Inflammatory macrophage treated with lipopolysaccharide for 4 hours (primary cell): ENCODE measurements around the gene PDZD8.
"Not testable (repeated sequence)": the region's sequence is repeated elsewhere in the genome, so short reads cannot be mapped to it uniquely, and the experiment has no call there.

ENCODE experiments used
- DNase-seq: peaks from one replicate; pipeline ENCODE4 v3.0.0-alpha.2; 2020

Gene PDZD8

DNA sequence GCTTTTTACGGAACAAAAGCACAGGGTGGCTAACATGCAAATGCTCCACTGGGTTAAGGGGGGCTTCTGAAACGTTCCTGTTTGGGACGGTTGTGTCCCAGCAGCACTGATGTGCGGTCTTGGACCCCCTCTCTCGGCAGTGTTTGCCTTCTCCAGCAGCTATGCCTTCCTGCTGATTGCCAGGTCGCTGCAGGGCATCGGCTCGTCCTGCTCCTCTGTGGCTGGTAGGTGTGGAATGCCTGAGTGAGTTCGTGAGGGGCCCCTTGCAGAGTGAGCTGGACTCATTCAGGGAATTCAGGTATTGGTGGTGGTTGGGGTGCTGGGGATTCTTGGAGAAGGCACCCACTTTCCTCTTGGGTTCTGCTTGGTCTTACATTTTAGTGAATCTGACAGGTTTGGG is 121.3 kb downstream of the PDZD8 start:
- DNase-seq = no peak

DNA sequence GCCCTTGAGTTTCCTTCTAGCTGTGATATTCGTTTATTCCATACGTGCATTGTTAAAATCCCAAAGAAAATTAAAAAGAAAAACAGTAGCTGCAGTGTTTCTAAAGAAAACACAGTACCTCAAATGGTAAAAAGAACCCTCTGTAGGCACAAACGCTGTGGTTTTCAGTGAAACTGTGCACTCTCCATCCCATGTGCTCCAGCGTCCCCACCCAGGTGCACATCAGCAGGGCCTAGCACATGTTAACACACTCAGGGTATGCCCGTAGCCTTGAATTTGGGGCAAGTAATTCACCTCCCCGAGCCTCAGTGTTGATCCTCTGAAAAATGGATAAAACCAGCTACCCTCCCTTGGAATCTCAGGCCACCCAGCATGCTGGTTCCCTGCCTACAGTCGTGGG is 124.8 kb downstream of the PDZD8 start:
- no peak for DNase-seq

DNA sequence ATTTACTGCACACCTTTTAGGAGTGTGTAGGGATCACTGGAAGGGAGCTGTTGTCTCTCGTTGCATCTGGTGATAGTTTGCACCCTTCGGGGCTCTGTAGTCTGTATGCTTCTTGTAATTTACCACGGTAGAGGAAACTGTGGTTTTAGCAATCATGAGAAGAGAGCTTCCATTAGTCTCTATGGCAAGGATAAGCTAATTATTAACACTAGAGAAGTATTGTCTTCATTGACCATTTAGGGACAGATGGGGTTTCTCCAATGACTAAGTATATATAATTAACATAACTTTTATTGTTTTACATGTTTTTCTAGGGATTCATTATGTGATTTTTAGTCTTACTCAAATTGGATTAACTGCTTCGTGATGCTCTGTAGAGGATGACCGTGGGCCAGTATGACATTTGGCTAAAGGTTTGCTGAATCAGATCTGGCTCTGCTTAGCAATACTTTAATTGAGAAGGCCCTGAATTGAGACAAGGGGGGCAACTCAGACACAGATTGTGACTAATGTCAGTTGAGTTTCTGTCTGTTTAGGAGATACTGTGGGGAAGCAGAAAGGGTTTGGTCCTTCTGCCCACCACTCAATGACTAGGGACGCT is 125.6 kb downstream of the PDZD8 start:
- no peak for DNase-seq

DNA sequence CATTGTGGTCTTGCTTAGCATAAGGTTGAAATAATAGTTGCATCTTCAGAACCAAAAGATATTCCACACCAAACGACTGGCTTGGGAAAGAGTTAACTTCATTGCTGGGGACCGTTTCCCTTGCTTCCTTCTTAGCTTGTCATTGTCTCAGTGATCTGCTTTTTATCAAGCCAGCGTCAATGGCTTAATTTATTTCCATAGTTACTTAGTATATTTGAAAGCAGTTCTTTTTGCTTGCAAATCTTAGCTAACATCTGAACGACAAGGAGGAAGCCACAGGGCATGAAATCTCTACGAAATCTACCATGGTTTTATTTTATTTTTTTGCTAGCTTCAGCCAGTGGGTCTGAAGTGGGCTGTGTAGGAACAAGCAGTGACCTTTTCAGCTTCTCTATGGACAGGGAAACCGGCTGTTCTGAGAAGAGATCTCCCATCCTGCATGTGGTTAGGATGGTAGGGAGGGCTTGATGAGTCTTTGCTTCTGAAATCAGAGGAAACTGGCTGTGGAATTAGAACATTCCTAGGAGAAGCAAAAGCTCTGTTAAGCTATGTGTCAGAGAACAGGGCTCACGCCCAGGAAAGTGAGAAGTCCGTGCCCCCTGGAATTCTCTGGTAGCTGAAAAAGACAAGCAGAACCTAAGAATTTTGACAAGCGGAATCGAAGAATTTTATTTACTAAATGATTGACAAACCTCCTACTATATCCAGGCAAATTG is 126.3 kb downstream of the PDZD8 start:
- DNase-seq = no peak

DNA sequence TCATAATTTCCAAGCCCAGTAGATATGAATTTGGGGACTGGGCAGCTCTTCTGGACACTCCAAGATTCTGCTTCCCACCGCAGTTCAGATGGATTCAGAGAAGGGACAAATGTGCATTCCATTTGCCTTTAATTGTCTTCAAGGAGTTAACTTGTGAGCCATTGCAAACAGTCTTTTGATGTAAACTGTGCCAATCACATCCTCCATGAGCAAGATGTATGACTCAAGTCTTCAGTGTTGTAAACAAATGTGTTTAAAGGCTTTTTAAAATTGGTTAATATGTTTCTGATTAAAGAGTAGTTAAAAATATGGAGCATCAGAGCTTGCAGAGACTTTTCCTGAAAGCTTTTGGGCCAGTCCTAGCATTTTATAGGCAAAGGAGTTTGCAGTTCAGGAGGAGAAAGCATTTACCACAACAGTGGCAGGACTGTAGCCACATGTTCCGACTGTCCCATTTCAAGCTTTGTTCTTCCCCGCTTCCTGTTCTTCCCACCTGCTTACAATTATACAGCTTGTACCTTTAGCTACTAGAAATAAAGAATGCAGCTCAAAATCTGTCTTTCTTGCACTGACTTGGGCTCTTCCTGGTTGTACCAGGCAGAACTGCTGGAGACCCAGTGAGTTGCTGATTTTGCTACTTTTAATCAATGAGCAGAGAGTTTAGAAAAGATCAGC is 128.1 kb downstream of the PDZD8 start:
- DNase-seq = no peak

DNA sequence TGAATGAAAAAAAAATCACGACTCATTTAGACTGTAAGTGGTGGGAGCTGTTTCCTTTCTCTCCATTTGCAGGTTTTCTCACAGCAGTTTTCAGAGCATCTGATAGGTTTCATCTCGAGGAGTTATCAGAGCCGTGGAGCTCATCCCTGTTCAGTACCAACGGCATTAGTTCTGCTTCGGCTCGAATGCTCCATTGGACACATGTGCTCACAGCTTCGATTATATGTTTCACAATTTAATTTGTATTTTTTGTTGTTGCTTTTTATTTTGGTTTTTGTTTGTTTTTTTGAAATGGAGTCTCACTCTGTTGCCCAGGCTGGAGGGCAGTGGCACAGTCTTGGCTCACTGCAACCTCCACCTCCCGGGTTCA is 132.8 kb downstream of the PDZD8 start:
- DNase-seq = no peak

DNA sequence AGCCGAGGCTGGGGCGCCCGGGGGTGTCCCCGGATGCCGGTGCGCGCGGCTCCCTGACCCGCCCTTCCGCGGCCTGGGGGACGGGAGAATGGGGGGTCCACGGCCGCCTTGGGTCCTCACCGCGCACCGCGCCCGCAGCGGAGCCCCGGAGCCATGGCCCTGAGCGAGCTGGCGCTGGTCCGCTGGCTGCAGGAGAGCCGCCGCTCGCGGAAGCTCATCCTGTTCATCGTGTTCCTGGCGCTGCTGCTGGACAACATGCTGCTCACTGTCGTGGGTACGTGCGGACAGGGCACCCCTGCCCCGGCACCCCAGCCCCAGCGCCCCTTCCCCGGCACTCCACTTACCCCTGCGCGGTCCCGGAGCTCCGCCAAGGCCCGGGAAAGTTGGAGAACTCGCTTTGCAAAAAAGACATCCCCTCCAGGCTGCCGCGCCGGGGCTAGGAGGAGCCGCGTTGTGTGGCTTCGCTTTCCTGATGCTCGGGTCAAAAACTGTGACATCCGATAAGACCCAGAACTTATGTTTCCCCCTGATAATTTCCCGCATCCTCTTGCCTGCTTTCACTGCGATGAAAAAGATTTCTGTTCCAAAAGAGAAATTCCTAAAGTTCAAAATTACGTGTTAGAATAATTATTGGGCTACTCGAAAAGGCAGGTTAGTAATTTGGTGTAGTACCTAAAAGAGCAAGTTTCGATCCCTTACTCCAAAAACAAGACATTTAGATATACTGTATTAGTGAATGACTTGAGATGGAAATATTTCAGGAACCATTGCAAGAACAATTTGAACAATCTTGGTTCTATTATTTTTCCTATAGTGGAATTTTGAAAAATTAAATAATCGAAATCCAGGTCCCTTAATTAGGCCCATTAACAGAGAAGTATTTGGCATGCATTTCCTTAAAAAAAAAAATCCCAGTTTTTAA is 133.4 kb downstream of the PDZD8 start:
- no peak for DNase-seq

DNA sequence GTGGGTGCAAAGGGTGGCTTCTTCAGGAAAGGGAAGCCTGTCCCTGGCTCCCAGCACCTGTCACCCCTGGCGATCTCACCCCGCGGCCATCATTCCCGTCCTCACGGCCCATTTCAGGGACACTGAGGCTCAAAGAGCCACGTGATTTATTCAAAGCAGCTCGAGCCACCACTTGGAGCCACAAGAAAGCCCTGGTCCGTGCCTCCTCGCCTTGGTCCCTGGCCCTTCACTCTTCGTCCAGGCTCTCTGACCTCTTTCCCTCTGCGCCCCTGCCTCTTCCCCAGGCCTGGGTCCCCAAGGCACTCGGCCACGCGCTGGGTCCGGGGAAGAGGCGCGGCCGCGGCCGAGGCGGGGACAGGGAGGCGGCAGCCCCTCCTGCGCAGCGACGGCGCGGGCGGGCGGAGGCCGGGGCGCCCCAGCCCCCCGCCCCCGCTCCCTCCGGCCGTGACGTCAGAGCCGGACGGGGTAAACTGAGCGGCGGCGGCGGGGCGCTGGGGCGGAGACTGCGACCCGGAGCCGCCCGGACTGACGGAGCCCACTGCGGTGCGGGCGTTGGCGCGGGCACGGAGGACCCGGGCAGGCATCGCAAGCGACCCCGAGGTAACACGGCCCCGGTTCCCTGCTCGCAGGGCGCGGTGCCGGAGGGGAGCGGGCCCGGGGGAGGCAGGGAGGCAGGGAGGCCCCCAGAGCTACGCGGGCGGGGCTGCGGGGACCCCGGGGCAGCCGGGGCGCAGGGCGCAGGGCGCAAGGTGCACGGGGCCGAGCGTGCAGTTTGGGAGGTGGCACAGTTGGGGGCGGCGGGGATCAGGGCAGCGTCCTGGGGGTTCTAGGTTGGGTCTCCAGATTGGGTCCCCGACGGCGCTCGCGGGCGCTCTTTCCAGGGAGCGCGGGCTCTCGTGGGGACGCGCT is 134.4 kb downstream of the PDZD8 start, which contains the start of gene SLC18A2:
TSS of gene SLC18A2 (plus strand) at position 494 of the 909 bp plus-strand sequence. CDS start 580 bp downstream, outside the sequence.
- DNase-seq = no peak

DNA sequence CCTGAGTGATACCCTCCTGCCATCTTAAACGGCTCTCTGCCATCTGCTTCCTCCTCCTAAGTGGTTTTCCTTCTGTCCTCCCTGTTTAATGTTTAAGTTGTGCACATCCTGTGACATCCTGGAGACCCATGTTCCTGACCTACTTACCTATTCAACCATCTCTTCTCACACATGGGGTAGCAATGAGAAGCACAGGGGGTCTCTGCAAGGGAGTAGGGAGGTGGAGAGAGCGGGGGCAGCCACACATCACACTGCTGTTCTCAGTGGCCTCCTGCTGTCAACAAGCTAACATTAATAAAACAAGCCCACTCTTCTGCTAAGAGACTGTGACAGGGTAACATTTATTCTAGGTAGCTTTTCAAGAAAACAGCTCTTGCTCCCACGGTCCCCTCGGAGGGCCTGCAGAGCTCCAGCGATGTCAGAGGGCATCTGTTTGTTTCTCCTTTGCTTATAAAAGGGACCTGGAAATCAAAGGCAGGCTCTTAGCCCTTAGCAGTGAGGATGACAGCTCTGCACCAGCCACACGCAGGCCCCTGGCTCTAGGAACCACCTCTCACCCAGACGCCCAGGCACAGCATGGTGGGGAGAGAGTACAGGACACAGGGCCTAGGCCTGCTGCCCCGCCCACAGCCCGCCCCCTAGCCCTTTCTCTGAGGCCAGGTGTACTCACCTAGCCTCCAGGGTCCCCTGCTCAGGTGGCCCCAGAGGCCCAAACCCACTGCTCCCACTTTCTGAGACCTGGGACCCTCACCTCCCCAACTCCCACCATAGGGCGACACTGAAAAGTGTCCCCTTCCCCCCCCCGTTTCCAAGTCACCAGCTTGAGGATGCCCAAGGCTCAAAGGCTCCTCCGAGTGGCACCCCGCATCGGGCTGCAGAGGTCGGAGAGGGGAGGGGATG is 135.3 kb downstream of the PDZD8 start:
- no peak for DNase-seq

DNA sequence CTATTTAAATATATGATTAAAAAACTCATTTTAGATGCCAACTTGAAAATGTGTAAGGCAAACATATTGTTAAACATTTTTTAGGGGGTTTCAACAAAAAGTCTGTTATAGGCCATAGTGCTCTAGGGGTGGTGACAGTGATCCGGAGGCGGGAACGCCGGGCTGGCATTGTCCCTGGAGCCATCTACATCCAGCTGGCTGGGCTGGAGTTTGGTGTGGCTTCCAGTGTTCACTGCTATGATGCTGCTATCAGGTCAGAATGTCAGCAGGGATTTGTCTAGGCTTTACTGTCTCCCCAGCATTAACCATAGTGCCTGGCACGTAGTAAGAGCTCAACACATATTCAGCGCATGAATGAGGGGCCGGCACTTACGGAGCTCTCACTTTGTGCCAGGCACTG is 136.2 kb downstream of the PDZD8 start:
- no peak for DNase-seq

DNA sequence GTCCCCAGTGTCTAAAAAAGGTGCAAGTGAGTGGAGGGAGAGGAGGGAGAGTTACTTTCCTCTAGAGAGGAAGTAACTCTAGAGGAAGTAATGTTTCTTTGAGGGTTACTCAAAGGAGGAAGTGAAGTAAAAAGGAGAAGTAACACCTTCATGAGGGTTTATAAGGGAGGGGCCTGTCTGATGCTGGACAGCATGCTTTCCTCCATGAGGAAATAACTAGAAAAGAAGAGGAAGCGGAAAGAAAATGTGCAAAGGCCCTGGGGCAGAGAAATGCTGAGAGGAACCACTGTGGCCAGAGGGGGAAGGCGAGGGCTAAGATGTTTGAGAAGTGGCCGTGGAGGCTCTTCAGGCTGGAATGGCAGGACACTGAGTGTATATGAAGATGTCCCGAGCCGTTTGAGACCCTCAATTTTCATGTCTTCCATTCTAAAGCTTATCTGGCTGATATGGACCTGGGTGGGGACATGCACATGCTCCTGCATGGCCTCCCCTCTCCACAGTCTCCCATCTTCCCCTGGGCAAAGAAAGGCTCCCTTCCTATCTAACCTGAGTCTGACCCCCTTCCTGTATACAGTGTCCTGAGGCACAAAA is 137.7 kb downstream of the PDZD8 start:
- peak; percentile 86 for DNase-seq

DNA sequence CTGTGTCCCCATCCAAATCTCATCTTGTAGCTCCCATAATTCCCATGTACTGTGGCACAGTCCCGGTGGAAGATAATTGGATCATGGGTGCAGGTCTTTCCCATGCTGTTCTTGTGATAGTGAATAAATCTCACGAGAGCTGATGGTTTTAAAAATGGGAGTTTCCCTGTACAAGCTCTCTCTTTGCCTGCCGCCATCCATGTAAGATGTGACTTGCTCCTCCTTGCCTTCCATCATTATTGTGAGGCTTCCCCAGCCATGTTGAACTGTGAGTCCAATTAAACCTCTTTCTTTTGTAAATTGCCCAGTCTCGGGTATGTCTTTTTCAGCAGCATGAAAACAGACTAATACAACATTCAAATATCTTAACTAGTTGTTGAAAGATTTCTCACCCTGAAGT is 145.1 kb downstream of the PDZD8 start:
- not testable (repeated sequence) for DNase-seq

DNA sequence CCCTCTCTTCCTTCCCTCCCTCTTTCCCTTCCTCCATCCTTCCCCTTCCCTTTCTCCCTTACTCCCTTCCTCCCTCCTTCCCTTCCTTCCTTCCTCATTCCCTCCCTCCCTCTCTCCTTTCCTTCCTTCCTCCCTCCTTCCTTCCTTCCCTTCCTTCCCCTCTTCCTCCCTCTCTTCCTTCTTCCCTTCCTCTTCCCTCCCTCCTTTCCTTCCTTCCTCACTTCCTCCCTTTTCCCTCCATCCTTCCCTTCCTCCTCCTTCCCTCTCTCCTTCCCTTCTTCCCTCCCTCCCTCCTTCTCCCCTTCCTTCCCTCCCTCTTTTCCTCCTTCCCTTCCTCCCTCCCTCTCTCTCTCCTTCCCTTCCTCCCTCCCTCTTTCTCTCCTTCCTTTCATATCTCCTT is 147.0 kb downstream of the PDZD8 start:
- no peak for DNase-seq
